GM10266 (cell line): ENCODE measurements around the gene HOXA9.

Source experiments
- DNase-seq: peaks from one replicate; pipeline ENCODE4 v3.0.0; 2012; ENCODE audit errors: extremely low spot score
- TF ChIP-seq, protein P1 (sequence below): IDR thresholded peaks from 2 replicates; pipeline ENCODE4 v1.5.1; 2012; ENCODE audit warnings: mild to moderate bottlenecking, low read depth; ENCODE audit not compliant: control insufficient read depth, insufficient read depth; ENCODE audit errors: missing control alignments

Gene HOXA9

DNA sequence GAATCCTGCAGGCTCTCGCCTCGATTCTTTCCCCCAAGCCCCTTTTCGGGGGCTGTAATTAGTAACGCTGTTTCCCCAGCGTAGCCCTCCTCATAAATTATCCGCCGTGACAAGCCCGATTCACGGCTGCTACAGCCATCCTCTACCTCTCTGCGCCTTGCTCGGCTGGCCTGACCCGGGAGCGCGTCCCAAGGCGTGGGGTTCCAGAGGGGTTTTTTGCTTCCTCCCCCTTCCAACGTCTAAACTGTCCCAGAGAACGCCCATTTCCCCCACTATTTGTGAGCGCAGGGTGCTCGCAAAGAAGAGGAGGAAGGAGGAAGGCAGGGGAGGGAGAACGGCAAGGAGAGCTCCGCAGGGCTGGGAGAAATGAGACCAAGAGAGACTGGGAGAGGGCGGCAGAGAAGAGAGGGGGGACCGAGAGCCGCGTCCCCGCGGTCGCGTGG is 22.7 kb downstream of the HOXA9 start:
- TF ChIP-seq, protein P1, sequence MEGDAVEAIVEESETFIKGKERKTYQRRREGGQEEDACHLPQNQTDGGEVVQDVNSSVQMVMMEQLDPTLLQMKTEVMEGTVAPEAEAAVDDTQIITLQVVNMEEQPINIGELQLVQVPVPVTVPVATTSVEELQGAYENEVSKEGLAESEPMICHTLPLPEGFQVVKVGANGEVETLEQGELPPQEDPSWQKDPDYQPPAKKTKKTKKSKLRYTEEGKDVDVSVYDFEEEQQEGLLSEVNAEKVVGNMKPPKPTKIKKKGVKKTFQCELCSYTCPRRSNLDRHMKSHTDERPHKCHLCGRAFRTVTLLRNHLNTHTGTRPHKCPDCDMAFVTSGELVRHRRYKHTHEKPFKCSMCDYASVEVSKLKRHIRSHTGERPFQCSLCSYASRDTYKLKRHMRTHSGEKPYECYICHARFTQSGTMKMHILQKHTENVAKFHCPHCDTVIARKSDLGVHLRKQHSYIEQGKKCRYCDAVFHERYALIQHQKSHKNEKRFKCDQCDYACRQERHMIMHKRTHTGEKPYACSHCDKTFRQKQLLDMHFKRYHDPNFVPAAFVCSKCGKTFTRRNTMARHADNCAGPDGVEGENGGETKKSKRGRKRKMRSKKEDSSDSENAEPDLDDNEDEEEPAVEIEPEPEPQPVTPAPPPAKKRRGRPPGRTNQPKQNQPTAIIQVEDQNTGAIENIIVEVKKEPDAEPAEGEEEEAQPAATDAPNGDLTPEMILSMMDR: no peak

DNA sequence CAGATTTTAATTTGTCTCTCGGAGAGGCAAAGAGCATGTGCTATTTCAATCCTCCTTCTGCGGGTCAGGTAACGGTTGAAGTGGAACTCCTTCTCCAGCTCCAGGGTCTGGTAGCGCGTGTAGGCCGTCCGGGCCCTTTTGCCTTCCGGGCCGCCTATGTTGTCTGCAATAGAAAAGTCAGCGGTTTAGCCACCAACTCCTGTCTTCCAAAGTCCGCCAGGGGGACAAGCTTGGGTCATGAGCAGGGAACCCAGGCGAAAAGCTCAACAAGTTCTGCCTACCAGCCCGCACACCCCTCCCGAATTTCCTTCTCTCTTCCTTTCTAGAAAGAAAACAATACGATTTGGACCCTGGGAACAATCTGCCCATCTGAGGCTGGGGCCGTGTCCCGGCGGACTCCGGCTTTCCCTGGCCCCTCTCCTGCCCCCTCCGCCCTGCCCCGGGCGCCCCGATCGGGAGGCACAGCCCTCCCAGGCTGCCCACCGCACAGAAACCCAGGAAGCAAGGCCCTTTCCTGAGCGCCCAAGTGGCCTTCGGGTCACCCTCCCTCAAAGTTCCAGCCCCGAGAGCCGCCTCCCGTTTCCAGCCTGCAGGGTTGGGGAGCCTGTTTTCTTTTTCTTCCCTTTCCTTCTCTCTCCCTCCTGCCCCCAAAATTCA is 23.3 kb downstream of the HOXA9 start:
- no peak for DNase-seq
- TF ChIP-seq, protein P1: no peak

More for the DNA sequence above, 22.7 kb downstream of the HOXA9 start:
- no peak for DNase-seq

DNA sequence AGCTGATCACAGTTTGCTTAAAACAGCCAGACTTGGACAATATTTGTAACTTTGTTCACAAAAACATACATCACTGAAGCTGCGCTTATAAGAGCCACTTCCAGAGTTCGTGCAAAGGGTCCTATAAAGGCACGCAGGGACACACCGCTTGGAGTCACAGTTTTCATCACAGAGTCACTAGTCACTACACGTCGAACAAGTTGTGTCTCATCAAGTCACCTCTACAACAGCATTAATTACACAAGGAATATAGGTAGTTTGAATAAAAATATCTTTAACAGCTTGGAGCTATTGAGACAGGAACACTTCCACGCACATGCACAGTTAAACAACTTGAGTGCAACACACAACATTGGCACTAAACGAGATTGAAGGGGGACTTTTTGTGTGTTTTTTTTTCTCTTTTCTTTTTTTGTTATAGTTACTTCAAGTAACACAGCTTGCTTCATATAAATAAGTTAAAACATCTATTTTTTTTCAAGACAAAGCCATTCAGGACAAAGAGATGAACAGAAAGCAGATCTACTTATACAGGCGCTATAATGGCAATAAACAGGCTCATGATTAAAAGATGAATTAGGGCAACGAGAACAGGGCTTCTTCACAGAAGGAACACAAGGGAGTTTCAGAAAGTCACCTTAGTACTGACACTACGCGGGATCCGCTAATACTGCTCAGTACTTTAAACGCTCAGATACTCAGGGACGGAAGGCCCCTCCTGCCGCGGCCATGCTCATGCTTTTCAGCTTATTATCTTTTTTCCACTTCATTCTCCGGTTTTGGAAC is 24.0 kb downstream of the HOXA9 start:
- no peak for DNase-seq
- TF ChIP-seq, protein P1: no peak

DNA sequence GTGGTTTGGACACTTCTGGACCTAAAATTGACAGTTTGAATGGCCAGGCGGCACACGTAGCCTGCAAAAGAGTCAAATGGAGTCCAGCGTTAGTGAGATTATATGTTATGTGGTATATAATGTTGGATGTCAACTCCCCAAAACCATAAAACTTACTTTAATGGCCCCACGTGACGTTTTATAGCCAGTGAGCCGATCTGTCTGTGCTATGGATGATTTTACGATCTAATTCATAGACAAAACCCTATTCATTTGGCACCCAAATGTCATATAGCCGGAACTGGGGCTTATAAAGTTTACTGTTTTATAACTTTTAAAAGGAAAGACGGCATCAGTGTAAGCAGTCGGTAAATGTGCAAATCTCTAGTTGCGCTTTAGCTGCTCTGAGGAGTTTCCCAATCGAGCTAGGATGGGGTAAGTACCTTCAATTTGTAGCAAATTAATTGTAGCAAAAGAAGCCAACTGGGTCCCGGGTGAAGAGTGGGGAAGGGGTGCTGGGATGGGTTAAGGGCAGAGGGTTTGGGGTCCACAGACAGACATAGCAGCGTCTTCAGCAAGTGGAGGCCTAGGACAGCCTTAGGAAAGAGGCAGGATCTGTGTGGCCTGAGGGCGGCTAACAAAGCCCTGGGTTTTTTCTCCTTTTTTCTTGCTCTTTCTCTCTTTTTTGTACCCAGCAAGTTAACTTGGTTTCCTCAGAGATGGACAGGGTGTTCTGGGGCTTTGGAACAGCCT is 25.0 kb downstream of the HOXA9 start:
- TF ChIP-seq, protein P1: no peak
- no peak for DNase-seq

DNA sequence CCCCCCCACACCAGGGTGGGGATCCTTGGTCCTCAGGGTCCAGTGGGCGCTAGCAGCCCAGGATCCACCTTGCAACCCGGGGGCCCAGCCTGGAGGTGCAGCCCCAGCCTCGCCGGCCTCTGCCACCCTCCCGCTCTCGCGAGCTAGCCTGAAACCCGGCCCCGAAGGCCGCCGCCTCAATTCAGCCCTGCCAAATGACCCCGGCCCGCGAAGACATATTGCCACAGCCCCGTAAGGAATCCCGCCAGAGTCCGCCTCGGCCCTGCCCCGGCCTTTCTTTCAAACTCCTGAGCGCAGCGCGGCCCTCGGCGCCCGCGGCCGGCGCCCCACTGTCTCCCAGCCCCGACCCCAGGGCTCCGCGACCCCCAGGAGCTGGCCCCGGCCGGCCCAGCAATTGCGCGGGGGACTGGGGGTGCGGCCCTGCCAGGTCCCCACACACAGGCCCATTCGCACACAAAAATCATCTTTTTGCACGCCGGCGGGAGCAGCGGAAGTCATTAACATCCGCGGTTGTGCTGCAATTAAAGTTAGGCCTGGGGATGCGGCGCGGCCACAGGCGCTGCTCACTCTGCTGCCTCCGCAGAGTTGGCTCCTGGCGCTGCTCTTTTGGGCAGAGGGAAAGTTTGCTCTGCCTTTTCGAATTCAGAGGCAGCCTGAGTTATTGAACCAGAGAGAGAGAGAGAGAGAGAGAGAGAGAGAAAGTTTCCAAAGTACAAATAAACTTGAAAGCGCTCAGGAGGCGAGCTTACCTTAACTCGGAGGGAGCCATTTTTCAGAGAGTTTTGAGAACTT is 25.8 kb downstream of the HOXA9 start:
- TF ChIP-seq, protein P1: no peak
- no peak for DNase-seq

DNA sequence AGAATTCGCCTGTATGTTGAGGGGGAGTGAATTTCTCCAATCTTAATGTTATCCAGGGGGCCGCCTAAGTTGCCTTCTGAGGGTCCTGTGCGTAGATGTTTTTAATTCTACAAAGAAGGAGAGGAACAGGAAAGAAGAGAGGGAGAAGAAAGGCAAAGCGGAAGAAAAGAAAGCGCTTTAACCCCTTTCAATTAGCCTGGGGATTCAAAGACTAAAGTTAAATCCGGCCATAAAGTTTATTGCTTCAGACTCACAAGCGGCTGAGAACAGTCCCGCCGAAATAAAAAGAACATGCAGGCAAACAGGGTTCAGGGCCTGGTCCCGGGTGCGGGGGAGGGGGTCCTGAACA is 26.4 kb downstream of the HOXA9 start:
- TF ChIP-seq, protein P1: no peak
- DNase-seq: no peak
